ENCODE data around the gene ZNF850.
"Not testable (repeated sequence)": the region's sequence is repeated elsewhere in the genome, so short reads cannot be mapped to it uniquely, and the experiment has no call there.

The ZNF850 gene

DNA sequence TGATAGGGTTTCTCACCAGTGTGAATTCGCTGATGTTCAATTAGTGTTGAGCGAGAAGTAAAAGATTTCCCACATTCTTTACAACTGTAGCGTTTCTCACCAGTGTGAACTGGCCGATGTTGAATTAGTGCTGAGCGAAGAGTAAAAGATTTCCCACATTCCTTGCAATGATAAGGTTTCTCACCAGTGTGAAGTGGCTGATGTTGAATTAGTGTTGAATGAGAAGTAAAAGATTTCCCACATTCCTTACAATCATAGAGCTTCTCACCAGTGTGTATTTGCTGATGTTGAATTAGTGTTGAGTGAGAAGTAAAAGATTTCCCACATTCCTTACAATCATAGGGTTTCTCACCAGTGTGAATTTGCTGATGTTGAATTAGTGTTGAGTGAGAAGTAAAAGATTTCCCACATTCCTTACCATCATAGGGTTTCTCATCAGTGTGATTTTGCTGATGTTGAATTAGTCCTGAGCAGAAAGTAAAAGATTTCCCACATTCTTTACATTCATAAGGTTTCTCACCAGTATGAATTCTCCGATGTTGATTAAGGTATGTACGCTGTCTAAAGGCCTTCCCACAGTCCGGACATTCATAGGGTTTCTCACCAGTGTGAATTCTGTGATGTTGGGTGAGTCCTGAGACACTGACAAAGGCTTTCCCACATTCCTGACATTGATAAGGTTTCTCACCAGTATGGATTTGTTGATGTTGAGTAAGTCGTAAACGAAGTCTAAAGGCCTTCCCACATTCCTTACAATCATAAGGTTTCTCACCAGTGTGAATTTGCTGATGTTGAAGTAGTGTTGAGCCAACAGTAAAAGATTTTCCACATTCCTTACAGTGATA, 24.0 kb downstream of the ZNF850 start:
- TF ChIP-seq, protein P1, sequence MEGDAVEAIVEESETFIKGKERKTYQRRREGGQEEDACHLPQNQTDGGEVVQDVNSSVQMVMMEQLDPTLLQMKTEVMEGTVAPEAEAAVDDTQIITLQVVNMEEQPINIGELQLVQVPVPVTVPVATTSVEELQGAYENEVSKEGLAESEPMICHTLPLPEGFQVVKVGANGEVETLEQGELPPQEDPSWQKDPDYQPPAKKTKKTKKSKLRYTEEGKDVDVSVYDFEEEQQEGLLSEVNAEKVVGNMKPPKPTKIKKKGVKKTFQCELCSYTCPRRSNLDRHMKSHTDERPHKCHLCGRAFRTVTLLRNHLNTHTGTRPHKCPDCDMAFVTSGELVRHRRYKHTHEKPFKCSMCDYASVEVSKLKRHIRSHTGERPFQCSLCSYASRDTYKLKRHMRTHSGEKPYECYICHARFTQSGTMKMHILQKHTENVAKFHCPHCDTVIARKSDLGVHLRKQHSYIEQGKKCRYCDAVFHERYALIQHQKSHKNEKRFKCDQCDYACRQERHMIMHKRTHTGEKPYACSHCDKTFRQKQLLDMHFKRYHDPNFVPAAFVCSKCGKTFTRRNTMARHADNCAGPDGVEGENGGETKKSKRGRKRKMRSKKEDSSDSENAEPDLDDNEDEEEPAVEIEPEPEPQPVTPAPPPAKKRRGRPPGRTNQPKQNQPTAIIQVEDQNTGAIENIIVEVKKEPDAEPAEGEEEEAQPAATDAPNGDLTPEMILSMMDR (IDR thresholded peaks at IDR 0.05; ENCODE audit: borderline replicate concordance, control extremely low read depth, extremely low read depth, insufficient read depth, missing control alignments) = no peak
- in situ Hi-C loops (cut with MboI; ENCODE audit: low sequenced_read_pairs, unreplicated experiment) = no loop called here
- no peak for DNase-seq (ENCODE audit: low spot score)

GRCh38 chr19:36747750-36748149, 24.9 kb downstream of the ZNF850 start:
- in situ Hi-C loops (cut with MboI; ENCODE audit: low sequenced_read_pairs, unreplicated experiment) = no loop called here
- no peak for DNase-seq (ENCODE audit: low spot score)
- TF ChIP-seq, protein P1 (IDR thresholded peaks at IDR 0.05; ENCODE audit: borderline replicate concordance, control extremely low read depth, extremely low read depth, insufficient read depth, missing control alignments) = no peak

DNA sequence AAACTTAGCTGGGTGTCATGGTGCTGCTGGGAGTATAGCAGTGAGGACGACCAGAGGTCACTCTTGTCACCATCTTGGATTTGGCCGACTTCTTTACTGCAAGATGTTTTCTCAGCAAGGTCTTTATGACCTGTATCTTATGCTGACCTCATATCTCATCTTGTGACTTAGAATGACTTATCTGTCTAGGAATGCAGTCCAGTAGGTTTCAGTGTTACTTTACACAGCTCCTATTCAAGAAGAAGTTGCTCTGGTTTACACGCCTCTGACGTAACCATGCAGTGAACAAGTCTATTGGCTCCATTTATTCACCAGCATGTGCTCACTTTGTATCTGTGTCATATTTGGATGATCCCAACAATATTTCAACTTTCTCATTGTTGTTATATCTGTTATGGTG, 26.7 kb downstream of the ZNF850 start:
- TF ChIP-seq, protein P1 (IDR thresholded peaks at IDR 0.05; ENCODE audit: borderline replicate concordance, control extremely low read depth, extremely low read depth, insufficient read depth, missing control alignments) = no peak

DNA sequence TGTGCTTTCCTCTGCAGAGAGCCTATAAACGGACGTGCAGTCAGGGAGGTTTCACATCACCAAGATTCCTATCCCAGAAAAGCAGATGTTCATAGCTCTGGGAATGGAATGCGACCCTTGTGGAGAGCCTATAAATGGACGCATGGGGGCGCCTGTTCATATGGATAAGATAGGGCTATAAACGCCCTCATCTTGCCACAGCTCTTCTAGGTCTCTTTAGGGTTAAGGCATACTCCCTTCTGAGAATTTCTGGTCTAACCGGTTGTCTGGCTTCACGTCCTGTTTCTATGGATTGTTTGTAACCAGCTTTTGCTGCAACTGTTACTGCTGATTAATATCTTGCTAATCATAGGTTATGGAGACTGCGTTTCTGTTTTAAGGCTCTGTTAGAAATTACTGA, 36.4 kb downstream of the ZNF850 start:
- DNase-seq (ENCODE audit: low spot score); in situ Hi-C loops (cut with MboI; ENCODE audit: low sequenced_read_pairs, unreplicated experiment): not testable (repeated sequence)

More for the DNA sequence above, 26.7 kb downstream of the ZNF850 start:
- no peak for DNase-seq (ENCODE audit: low spot score)
- in situ Hi-C loops (cut with MboI; ENCODE audit: low sequenced_read_pairs, unreplicated experiment) = no loop called here

- TF ChIP-seq, protein P1 (IDR thresholded peaks at IDR 0.05; ENCODE audit: borderline replicate concordance, control extremely low read depth, extremely low read depth, insufficient read depth, missing control alignments) = no peak
- no peak for DNase-seq (ENCODE audit: low spot score)
- in situ Hi-C loops (cut with MboI; ENCODE audit: low sequenced_read_pairs, unreplicated experiment) = no loop called here
Observed at GRCh38 chr19:36719687-36720556, 52.7 kb downstream of the ZNF850 start.

GRCh38 chr19:36709423-36709822, 63.2 kb downstream of the ZNF850 start:
- in situ Hi-C loops (cut with MboI; ENCODE audit: low sequenced_read_pairs, unreplicated experiment) = no loop called here
- TF ChIP-seq, protein P1 (IDR thresholded peaks at IDR 0.05; ENCODE audit: borderline replicate concordance, control extremely low read depth, extremely low read depth, insufficient read depth, missing control alignments) = no peak
- DNase-seq (ENCODE audit: low spot score) = no peak

DNA sequence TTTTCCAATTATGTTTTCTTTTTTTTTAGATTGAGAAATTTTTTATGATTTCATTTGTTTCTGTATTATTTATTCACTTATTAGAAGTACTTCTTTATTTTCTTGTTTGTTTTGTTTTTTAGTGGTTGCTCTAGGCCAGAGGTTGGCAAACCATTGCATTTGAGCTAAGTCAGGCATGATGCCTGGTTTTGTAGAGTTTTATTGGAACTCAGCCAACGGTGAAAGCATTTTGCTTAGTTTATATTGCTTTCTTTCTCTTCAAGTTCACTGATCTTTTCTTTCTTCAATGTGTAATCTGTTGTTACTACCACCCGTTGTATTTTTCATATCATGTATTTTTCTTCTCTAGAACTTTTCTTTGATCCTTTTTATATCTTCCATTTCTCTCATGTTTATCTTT, 65.5 kb downstream of the ZNF850 start:
- in situ Hi-C loops (cut with MboI; ENCODE audit: low sequenced_read_pairs, unreplicated experiment) = no loop called here
- DNase-seq (ENCODE audit: low spot score) = no peak
- TF ChIP-seq, protein P1 (IDR thresholded peaks at IDR 0.05; ENCODE audit: borderline replicate concordance, control extremely low read depth, extremely low read depth, insufficient read depth, missing control alignments) = no peak

All from GM13976 (cell line).